NCI-H345 (cell line): ENCODE results near the gene ZBP1.

Source experiments
- DNase-seq: peaks from one replicate; lab custom pipeline; 2025; lab: John Stamatoyannopoulos, UW

ZBP1 gene

GRCh38 chr20:57570145-57570850 lies 49.9 kb downstream of the ZBP1 start:
- DNase-seq = no peak

GRCh38 chr20:57568960-57569359 lies 51.3 kb downstream of the ZBP1 start:
- no peak for DNase-seq

GRCh38 chr20:57568088-57568896 lies 51.9 kb downstream of the ZBP1 start:
- no peak for DNase-seq

DNA sequence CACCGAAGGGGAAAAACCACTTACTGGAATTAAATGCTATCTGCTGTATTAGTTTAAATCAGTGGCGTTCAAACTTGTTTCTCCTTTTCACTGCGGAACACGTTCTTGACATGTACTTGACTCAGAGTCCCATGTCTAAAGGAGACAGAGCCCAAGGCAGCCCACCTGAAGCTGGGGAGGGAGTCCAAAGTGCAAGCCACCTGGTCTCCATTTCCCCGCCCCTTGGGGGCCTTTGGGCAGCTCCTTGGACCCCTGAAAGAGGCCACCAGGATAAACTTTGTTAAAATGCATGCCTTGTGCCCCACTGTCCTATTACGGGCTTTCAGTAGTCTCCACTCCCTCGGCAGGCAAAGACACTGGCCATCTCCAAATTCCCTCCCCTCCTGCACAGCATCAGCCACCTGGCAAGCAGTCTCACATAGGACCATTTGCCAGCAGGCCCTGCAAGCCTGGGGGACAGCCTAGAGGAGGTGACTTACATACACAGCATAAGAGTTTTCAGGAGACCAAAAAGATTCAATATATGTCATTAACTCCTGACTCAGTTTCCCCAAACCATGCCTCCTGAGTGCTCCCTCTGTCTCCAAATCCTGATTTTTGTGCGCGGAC lies 52.7 kb downstream of the ZBP1 start:
- DNase-seq = no peak

GRCh38 chr20:57566803-57567459 lies 53.3 kb downstream of the ZBP1 start:
- DNase-seq = no peak

- DNase-seq = no peak
Observed at GRCh38 chr20:57566399-57566798, 53.8 kb downstream of the ZBP1 start.

GRCh38 chr20:57564951-57565642 lies 55.1 kb downstream of the ZBP1 start:
- no peak for DNase-seq

- no peak for DNase-seq
Observed at GRCh38 chr20:57564180-57564802, 55.9 kb downstream of the ZBP1 start.

DNA sequence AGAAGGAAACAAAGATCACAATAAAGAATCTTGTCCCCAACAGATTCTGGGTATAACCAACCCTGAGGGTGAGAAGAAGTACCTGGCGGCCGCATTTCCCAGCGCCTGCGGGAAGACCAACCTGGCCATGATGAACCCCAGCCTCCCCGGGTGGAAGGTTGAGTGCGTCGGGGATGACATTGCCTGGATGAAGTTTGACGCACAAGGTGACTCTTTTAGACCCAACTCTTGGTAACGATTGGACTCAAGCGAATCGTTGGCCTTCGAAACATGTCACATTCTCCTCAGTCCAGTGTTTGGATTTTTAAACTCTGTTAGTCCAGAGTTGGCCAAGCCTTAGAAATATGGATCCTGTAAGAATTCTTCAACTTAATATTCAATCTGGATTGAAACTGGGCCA lies 56.7 kb downstream of the ZBP1 start:
- no peak for DNase-seq

DNA sequence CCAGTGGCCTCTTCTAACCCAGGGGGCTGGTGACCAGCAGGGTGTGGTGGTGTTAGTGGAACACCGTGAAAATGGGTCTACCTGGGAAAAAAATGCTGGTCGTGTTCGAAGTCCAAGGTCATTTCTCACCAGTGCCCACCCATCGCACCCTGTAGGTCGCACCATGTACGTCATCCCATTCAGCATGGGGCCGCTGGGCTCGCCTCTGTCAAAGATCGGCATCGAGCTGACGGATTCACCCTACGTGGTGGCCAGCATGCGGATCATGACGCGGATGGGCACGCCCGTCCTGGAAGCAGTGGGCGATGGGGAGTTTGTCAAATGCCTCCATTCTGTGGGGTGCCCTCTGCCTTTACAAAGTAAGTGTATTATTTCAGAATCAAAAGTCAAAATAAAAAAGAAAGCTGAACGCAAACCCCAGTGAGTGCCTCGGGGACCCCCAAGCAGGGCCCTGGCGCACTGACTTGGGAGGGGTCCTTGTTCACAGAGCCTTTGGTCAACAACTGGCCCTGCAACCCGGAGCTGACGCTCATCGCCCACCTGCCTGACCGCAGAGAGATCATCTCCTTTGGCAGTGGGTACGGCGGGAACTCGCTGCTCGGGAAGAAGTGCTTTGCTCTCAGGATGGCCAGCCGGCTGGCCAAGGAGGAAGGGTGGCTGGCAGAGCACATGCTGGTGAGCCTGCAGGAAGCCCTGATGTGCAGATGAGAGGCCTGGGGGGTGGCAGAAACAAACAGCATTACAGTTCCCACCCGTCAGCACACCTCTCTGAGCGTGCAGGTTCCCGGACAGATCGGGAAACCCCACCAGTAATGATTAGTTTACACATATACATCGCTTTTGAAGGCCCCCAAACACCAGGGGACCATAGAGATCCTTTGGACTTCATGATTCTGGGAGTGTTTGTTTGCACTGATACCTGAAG lies 57.4 kb downstream of the ZBP1 start:
- no peak for DNase-seq

- no peak for DNase-seq
Observed at GRCh38 chr20:57561356-57562279, 58.6 kb downstream of the ZBP1 start.

DNA sequence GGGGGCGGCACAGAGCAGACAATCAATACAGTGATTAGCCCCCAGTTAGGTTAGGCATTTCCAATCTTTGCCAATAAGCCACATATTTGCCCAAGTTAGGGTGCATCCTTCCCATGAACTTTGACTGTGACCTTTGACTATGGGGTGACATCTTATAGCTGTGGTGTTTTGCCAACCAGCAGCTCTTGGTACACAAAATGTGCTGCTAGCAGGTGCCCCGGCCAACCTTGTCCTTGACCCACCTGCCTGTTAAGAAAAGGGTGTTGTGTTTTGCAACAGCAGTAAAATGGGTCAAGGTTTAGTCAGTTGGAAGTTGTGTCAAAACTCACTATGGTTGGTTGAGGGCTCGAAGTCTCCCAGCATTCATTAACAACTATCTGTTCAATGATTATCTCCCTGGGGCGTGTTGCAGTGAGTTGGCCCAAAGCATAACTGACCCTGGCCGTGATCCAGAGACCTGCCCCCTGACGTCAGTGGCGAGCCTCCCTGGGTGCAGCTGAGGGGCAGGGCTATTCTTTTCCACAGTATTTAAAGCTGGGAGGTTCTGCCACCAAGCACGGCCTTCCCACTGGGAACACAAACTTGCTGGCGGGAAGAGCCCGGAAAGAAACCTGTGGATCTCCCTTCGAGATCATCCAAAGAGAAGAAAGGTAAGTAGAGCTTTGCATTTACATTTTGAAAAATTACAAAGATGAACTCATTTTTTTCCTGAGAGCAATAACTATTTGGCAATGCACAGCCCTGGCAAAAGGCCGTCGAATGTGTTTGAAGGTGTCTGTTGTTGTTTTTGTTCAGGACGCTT lies 59.5 kb downstream of the ZBP1 start, which contains the start of gene PCK1:
PCK1 (plus strand) TSS at position 557 of the 802 bp plus-strand sequence. CDS start 302 bp downstream, outside the sequence.
- DNase-seq = no peak

DNA sequence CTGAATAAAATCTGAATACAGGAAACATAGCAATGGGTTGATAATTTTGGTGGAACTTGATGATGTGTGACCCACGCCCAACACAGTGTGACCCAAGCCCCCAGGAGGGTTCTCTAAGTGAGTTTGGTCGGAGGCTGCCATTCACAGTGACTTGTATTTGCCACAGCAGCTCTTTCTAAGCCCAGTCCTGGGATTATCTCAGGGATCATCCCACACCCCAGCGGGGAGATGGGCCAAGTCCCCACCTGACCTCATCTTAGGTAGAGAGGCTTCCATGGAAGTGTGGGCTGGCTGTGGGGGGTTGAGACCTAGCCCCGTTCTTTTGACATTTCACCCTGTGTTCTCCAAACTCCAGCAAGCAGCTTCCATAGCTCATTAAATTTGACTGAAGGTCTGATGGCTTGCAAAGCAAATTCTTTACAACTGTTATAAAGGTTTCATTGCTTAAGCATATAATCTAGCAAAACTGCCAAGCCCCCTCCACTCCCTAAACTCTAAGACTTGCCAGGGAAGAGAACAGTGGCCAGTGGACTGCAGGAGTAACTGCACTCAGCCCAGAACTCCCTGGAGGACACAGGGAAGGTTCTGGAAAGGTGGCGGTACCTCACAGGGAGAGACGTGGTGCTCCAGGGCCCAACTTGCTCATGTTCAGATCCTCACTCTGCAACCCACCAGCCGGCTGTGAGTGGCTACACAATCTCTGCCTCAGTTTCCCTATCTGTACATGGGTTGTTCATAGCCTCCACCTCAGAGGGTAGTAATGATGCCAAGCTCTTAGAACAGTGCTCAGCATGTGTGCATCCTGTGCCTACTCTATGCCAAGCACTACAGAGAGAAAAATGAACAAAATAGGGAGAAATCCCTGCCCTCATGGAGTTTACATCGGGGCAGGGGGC lies 60.3 kb downstream of the ZBP1 start:
- no peak for DNase-seq

GRCh38 chr20:57559289-57559634 lies 61.0 kb downstream of the ZBP1 start:
- DNase-seq = no peak

- DNase-seq = no peak
Observed at GRCh38 chr20:57558614-57559288, 61.5 kb downstream of the ZBP1 start.

GRCh38 chr20:57557926-57558613 lies 62.2 kb downstream of the ZBP1 start:
- no peak for DNase-seq
